Transverse colon (tissue), 4 donors: Measurements from ENCODE around the gene ECEL1. TPM values are rescaled to one million over a fixed set of nuclear protein-coding genes. Genes with fewer than 3 reads are reported as not detected.

Source experiments
- DNase-seq: peaks from one replicate; pipeline ENCODE4 v3.0.0-alpha.2; 2019
- H3K27ac ChIP-seq, 4 donors: fragments of 200-600 bp; sonication (generic); 2 replicates each; pipeline ENCODE4 v1.5.1; 2016 to 2018; ENCODE audit warnings: inconsistent platforms in 4 of 4
- H3K27me3 ChIP-seq: fragments of 200-600 bp; sonication (generic); 2 replicates; pipeline ENCODE4 v1.5.1; 2017; ENCODE audit warnings: inconsistent platforms
- H3K36me3 ChIP-seq, 4 donors: fragments of 200-600 bp; sonication (generic); 2 replicates each; pipeline ENCODE4 v1.5.1; 2017 to 2019; ENCODE audit warnings: inconsistent platforms in 4 of 4
- H3K4me1 ChIP-seq, 4 donors: fragments of 200-600 bp; sonication (generic); 2 replicates each; pipeline ENCODE4 v1.5.1; 2017 to 2020; ENCODE audit warnings: inconsistent platforms in 4 of 4
- H3K4me3 ChIP-seq, 4 donors: fragments of 200-600 bp; sonication (generic); 1 replicate in 1 of 4; 2 replicates in 3 of 4; pipeline versions ENCODE4 v1.5.1 to v1.6.1; 2017 to 2019; ENCODE audit warnings: inconsistent platforms in 4 of 4
- H3K9me3 ChIP-seq, 2 donors: fragments of 200-600 bp; sonication (generic); 2 replicates each; pipeline ENCODE4 v1.5.1; 2017 to 2019; ENCODE audit warnings: inconsistent platforms in 2 of 2
- EP300 ChIP-seq: sonication (generic); formaldehyde crosslinking; IDR thresholded peaks from one replicate; pipeline ENCODE4 v1.6.1; 2017; ENCODE audit warnings: antibody characterized with exemption, low read depth
- POLR2A ChIP-seq: fragments of 450-650 bp; IDR thresholded peaks from one replicate; pipeline ENCODE4 v1.6.1; 2016; ENCODE audit warnings: antibody characterized with exemption, mild to moderate bottlenecking, moderate library complexity
- POLR2AphosphoS5 ChIP-seq, 3 donors: sonication (generic); formaldehyde crosslinking; IDR thresholded peaks; one replicate each; pipeline ENCODE4 v1.6.1; 2016; ENCODE audit warnings: antibody characterized with exemption in 3 of 3
- WGBS, 2 donors: methylation state at CpG; one replicate each; pipeline ENCODE4 v1.1.5; 2018; ENCODE audit warnings: low coverage in 1 of 2; 5-methylcytosine and 5-hydroxymethylcytosine counted together
- in situ Hi-C, 4 donors: fragments of 200-750 bp; cut with MboI; loops; one replicate each; pipeline versions ENCODE4 v1.15.0 to v1.15.1; 2017; ENCODE audit warnings: low sequenced_read_pairs in 3 of 4, low pct_ligation_motif_present in 1 of 4, low pct_unique_long_range_greater_than_20kb in 1 of 4
- intact Hi-C: fragments of 100-400 bp; cut with DNase I; formaldehyde crosslinking; loops from one replicate; pipeline ENCODE4 v1.15.1; 2023; ENCODE audit warnings: low total_unique reads
- total RNA-seq, 4 donors: library from RNA; depleted of rRNA; stranded (reverse); fragments of >200 nt; gene quantifications; one replicate each; pipeline ENCODE4 v1.1.0, GENCODE V29; 2016
- TF ChIP-seq, protein P1 (sequence below), 5 experiments: fragments of 200-600 bp in 3 of 5; fragments of 450-650 bp in 2 of 5; sonication (generic) in 3 of 5; IDR thresholded peaks; 1 replicate in 2 of 5; 2 replicates in 3 of 5; pipeline ENCODE4 v1.5.1; 2016 to 2017; ENCODE audit warnings: antibody characterized with exemption in 5 of 5, inconsistent platforms in 3 of 5, mild to moderate bottlenecking in 2 of 5, moderate library complexity in 1 of 5

ECEL1 gene
- total RNA-seq, 4 donors from 2014 or later: not detected

DNA sequence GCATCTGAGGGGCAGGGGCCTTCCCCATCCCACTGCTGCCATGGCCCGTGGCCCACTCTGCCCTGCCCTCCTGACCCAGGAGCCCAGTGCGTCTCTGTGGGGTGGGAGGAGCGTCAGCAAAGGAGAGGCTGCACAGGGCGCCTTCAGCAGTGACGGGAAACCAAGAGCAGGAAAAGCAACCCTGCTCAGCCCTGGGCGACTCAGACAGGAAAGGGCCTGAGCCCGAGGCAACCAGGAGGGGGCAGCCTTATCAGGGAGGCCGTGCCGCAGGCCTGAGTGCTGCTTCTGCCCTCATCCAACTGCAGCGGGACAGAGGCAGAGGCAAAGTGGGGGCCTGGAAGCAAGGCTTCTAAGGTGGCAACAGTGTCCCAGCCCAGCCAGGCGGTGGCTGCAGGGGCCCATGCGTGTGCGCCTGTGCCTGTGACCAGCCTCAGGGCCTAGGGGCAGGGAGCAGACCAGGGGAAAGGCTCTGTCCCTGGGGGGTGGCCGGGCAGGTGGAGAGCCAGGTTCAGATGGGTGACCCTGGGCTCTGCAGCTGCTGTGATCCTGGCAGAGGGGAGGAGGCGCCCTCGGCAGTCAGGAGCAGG is 54.9 kb downstream of the ECEL1 start:
- intact Hi-C loops (no loop called here), in situ Hi-C loops (loop anchor here in 2 of 4 donors (10.0 to 25.0 kb wide), 3 partner anchors 88 to 528 kb away; no protein-coding TSS in a partner anchor)
- peaks cover 2% of the 10 kb centered on the region for H3K27me3 ChIP-seq
- WGBS, 2 donors: 73% methylated on average over 14 of the region's 16 CpGs; no CpG with 5 or more reads in 1 of the 2 donors
- H3K4me1 ChIP-seq: no peaks in the 10 kb centered on the region
- H3K36me3 ChIP-seq: no peaks in the 10 kb centered on the region
- DNase-seq: no peak
- H3K9me3 ChIP-seq: no peaks in the 10 kb centered on the region
- TF ChIP-seq, protein P1, sequence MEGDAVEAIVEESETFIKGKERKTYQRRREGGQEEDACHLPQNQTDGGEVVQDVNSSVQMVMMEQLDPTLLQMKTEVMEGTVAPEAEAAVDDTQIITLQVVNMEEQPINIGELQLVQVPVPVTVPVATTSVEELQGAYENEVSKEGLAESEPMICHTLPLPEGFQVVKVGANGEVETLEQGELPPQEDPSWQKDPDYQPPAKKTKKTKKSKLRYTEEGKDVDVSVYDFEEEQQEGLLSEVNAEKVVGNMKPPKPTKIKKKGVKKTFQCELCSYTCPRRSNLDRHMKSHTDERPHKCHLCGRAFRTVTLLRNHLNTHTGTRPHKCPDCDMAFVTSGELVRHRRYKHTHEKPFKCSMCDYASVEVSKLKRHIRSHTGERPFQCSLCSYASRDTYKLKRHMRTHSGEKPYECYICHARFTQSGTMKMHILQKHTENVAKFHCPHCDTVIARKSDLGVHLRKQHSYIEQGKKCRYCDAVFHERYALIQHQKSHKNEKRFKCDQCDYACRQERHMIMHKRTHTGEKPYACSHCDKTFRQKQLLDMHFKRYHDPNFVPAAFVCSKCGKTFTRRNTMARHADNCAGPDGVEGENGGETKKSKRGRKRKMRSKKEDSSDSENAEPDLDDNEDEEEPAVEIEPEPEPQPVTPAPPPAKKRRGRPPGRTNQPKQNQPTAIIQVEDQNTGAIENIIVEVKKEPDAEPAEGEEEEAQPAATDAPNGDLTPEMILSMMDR (IDR thresholded peaks at IDR 0.05): no peak
- no peak for TF ChIP-seq EP300
- TF ChIP-seq POLR2A: no peak
- TF ChIP-seq POLR2AphosphoS5 (IDR thresholded peaks at IDR 0.05): no peak
- H3K4me3 ChIP-seq: no peak overlapping the region
- H3K27ac ChIP-seq: no peak overlapping the region

DNA sequence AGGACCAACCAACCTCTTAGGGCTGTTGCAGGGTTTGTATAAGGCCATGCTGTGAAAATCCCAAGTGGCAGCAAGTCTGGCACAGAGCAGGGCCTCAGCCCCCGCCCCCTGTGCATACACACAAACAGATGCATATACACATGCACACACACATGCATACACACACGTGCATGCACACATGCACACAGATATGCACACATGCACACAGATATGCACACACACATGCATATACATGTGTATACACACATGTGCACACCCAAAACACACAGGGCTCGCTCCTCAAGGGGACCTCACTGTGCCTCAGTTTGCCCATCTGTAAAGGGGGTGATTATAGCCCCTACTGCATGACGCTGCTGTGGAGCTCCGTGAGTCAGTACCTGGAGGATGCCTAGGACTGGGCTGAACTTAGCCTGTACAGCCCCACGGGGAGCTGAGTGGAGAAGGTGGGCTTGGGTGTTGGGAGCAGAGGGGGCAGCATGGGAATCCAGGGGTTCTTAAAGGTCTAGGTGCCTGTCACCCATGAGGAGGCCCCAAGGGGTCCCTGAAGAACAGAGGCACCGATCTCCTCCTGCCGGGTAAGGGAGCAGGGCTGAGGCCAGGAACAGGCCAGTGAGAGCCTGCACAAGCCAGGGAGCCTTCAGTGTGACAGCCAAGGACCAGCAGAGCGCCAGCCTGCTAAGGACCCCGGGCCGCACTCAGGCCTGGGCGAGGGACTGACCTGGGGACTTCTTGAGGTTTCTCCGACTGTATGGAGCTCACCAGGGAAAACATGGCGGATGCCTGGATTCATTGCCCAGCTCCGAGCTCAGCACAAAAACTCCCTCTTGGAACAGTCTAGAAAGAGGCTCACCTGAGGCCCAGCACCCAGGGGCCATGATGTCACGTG is 55.7 kb downstream of the ECEL1 start:
- no peak overlapping the region for H3K27ac ChIP-seq
- TF ChIP-seq, protein P1 (IDR thresholded peaks at IDR 0.05): no peak
- H3K4me3 ChIP-seq: no peak overlapping the region
- no peak for DNase-seq
- no peaks in the 10 kb centered on the region for H3K36me3 ChIP-seq
- peaks cover 8% of the 10 kb centered on the region for H3K27me3 ChIP-seq
- intact Hi-C loops: no loop called here
- no peaks in the 10 kb centered on the region for H3K9me3 ChIP-seq
- no peaks in the 10 kb centered on the region for H3K4me1 ChIP-seq
- 84% methylated on average over 16 of the region's 16 CpGs; no CpG with 5 or more reads in 1 of the 2 donors for WGBS, 2 donors
- in situ Hi-C loops: loop anchor here in 2 of 4 donors (10.0 to 25.0 kb wide), 3 partner anchors 87 to 527 kb away; no protein-coding TSS in a partner anchor

Other genes starting within 250 kb of the ECEL1 start
- not detected for gene ALPP, start 109.1 kb downstream of the ECEL1 start, total RNA-seq
- gene ALPG, start 81.0 kb downstream of the ECEL1 start, total RNA-seq: not detected
- gene ALPI, start 31.7 kb downstream of the ECEL1 start, total RNA-seq: 10 to 100 TPM in 3 of 4 donors, 1 to 10 TPM in 1; 4.2 to 50.9 (median 25.9) TPM
- not detected for gene PRSS56, start 32.6 kb upstream of the ECEL1 start, total RNA-seq
- gene CHRND, start 38.3 kb upstream of the ECEL1 start, total RNA-seq: not detected
- not detected for gene CHRNG, start 51.9 kb upstream of the ECEL1 start, total RNA-seq
- gene TIGD1, start 62.7 kb upstream of the ECEL1 start, total RNA-seq: 10 to 100 TPM in 2 of 4 donors, 1 to 10 TPM in 2; 4.6 to 23.1 (median 11.9) TPM
- gene EIF4E2, start 62.9 kb upstream of the ECEL1 start, total RNA-seq: 1,000 to 10,000 TPM in 1 of 4 donors, 10 to 100 TPM in 3; 46.0 to 2,324 (median 55.7) TPM
- gene EFHD1, start 145.8 kb upstream of the ECEL1 start, total RNA-seq: 1 to 10 TPM in 3 of 4 donors, not detected in 1; 1.6 to 6.1 (median 3.7) TPM
- 100 to 1,000 TPM in 1 of 4 donors, 10 to 100 TPM in 3; 40.8 to 146 (median 76.0) TPM for gene GIGYF2, start 209.5 kb upstream of the ECEL1 start, total RNA-seq